ENCODE measurements around the gene ATP2B2.

Gene ATP2B2

DNA sequence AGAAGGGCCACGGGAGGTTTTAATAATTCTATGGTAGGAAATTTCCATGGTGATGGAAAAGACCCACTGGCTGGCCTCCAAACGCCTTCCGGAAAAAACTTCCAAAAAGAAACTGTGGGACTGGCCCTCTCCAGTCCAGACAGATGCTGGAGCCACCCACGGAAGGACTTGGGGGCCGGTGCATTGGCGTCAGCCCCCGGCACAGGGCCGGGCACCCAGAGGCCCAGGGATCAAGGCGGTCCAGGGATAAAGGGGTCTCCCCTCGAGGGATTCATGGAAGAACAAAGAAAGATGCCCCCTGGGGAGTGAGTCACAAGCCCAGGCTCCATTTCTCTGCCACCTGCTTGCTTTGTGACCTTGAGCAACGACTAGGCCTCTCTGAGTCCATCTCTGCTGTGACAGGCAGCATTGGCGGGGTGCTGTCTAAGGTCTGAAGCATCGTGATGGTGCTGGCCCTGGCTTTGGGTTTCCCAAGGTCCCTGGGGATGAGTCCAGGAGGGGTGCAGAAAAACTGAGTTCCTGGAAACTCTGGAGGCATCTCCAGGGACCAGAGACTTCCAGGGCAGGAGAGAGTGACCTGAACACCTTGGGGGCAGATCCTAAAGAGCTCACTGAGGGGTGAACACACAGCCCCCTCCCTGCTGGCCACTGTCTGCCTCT is 21.6 kb downstream of the ATP2B2 start:
- no peak for DNase-seq (ENCODE audit: low spot score)
- TF ChIP-seq, protein P1, sequence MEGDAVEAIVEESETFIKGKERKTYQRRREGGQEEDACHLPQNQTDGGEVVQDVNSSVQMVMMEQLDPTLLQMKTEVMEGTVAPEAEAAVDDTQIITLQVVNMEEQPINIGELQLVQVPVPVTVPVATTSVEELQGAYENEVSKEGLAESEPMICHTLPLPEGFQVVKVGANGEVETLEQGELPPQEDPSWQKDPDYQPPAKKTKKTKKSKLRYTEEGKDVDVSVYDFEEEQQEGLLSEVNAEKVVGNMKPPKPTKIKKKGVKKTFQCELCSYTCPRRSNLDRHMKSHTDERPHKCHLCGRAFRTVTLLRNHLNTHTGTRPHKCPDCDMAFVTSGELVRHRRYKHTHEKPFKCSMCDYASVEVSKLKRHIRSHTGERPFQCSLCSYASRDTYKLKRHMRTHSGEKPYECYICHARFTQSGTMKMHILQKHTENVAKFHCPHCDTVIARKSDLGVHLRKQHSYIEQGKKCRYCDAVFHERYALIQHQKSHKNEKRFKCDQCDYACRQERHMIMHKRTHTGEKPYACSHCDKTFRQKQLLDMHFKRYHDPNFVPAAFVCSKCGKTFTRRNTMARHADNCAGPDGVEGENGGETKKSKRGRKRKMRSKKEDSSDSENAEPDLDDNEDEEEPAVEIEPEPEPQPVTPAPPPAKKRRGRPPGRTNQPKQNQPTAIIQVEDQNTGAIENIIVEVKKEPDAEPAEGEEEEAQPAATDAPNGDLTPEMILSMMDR (IDR thresholded peaks at IDR 0.05; ENCODE audit: extremely low read depth, insufficient read depth, missing control alignments), result no peak
- in situ Hi-C loops (cut with MboI; ENCODE audit: low pct_unique_long_range_greater_than_20kb, low sequenced_read_pairs, unreplicated experiment), result no loop called here

GRCh38 chr3:10483364-10483675 is 22.1 kb downstream of the ATP2B2 start:
- in situ Hi-C loops (cut with MboI; ENCODE audit: low pct_unique_long_range_greater_than_20kb, low sequenced_read_pairs, unreplicated experiment), result no loop called here
- TF ChIP-seq, protein P1 (IDR thresholded peaks at IDR 0.05; ENCODE audit: extremely low read depth, insufficient read depth, missing control alignments), result no peak
- DNase-seq (ENCODE audit: low spot score), result no peak

DNA sequence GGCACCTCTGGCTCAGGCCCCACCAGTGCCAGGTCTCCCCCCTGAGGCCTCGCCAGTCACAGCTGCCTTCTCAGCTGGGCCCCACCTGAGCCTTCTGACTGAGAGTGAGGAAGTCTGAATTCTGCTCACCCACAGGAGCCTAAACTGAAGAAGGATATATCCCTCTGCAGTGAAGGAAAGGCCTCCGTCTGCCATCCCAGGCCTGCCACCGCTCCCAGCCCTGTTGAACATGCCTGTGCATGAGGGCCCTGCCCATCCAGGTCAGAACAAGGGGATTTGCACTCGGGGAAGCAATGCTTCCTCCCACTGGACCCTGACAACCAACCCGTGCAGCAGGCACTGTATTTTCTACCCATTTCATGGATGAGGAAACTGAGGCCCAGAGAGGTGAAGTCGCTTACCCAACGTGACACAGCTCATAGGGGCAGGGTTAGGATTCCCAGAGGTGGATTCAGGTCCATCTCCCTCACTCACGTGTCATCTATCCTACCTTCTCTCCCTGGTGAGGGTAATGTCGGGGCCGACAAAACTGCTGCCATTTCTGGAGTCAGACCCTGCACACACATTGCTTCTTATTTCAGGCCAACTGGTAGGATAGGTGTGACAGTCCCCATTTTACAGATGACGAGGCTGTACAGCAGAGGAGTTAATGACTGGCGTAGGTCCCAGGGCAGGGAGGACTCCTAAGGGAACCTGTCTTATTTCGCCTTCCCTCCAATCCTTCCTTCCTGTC is 22.6 kb downstream of the ATP2B2 start:
- no peak for DNase-seq (ENCODE audit: low spot score)
- in situ Hi-C loops (cut with MboI; ENCODE audit: low pct_unique_long_range_greater_than_20kb, low sequenced_read_pairs, unreplicated experiment), result no loop called here
- TF ChIP-seq, protein P1 (IDR thresholded peaks at IDR 0.05; ENCODE audit: extremely low read depth, insufficient read depth, missing control alignments), result no peak

- TF ChIP-seq, protein P1 (IDR thresholded peaks at IDR 0.05; ENCODE audit: extremely low read depth, insufficient read depth, missing control alignments), result no peak
Measured at GRCh38 chr3:10480871-10481378, 24.5 kb downstream of the ATP2B2 start.

DNA sequence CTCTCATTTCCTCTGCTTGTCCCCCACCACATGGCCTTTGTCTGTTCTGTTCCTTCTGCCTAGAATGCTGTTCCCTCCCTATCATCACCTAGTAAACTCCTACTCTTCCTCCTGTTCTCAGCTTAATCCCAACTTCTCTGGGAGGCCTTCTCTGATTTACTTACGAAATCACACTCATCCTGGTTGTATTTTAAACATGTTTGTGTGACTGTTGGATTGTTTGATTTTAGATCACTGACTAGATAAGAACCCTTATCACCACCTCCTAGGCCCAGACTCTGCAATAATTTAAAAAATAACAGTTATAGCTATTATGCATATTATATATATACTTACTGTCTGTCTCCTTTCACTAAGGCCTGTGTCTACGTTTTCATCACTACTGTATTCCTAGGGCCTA is 26.1 kb downstream of the ATP2B2 start:
- no peak for DNase-seq (ENCODE audit: low spot score)
- in situ Hi-C loops (cut with MboI; ENCODE audit: low pct_unique_long_range_greater_than_20kb, low sequenced_read_pairs, unreplicated experiment), result no loop called here
- TF ChIP-seq, protein P1 (IDR thresholded peaks at IDR 0.05; ENCODE audit: extremely low read depth, insufficient read depth, missing control alignments), result no peak

More at GRCh38 chr3:10480871-10481378, 24.5 kb downstream of the ATP2B2 start:
- in situ Hi-C loops (cut with MboI; ENCODE audit: low pct_unique_long_range_greater_than_20kb, low sequenced_read_pairs, unreplicated experiment), result no loop called here
- DNase-seq (ENCODE audit: low spot score), result no peak

DNA sequence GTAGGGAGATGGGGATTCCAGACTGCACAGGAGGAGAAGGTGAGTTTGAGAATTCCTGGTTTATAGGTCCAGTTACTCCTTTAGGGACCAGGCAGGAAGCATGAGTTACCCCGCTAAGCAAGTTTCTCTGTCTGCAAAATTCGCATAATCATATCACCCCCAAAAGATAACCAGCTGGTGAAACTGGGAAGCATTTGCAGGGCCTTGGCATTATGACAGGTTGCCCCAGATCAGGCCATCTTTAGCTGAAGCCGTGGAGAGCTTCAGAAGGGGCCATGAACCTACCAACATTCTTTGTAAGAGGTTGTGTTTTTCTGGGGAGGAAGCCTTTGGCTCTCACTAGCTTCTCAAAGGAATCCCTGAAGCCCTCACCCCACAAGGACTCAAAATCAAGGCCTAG is 29.4 kb downstream of the ATP2B2 start:
- TF ChIP-seq, protein P1 (IDR thresholded peaks at IDR 0.05; ENCODE audit: extremely low read depth, insufficient read depth, missing control alignments), result no peak
- in situ Hi-C loops (cut with MboI; ENCODE audit: low pct_unique_long_range_greater_than_20kb, low sequenced_read_pairs, unreplicated experiment), result no loop called here
- DNase-seq (ENCODE audit: low spot score), result no peak

All from GM13977 (cell line).